Endothelial cell of umbilical vein (primary cell): ENCODE measurements around the gene GGT7. TPM values are rescaled to one million over a fixed set of nuclear protein-coding genes. Genes with fewer than 3 reads are reported as not detected.

ENCODE experiments used
- BruUV-seq: library from RNA; stranded (reverse); fragments of 400-500 nt; replicated peaks from 2 replicates; lab custom pipeline; 2021; lab: Mats Ljungman, UMichigan
- CTCF ChIA-PET: fragments of 300-600, 350-600 bp; sonication (Branson Sonifier 250); formaldehyde crosslinking; loops from one replicate; lab custom pipeline; 2021; ENCODE audit warnings: antibody characterized with exemption, inconsistent platforms; lab: Charles Lee
- POLR2A ChIA-PET: fragments of 300-600, 350-600 bp; sonication (Branson Sonifier 250); formaldehyde crosslinking; loops from one replicate; lab custom pipeline; 2021; ENCODE audit warnings: antibody characterized with exemption, inconsistent platforms; lab: Charles Lee
- DNase-seq: peaks from one replicate; pipeline ENCODE4 v3.0.0-alpha.2; 2011; ENCODE audit warnings: low read depth, low spot score
- FAIRE-seq: peaks from 2 replicates; lab custom pipeline; 2011; peaks lifted over from hg19 to GRCh38; lab: Jason Lieb, UNC
- H2AFZ ChIP-seq: 2 replicates; pipeline ENCODE4 v1.6.0; 2012; ENCODE audit warnings: low read depth, low read length, control low read depth, inconsistent platforms
- H3K27ac ChIP-seq: 2 replicates; pipeline ENCODE4 v1.5.1; 2011; ENCODE audit warnings: low read depth, mild to moderate bottlenecking, control low read depth, low read length, moderate library complexity; ENCODE audit not compliant: insufficient read depth
- H3K27me3 ChIP-seq, 2 experiments: 2 replicates each; pipeline versions ENCODE4 v1.6.0 to v1.6.1; 2011; ENCODE audit warnings: low read length in 2 of 2, mixed read lengths in 1 of 2; ENCODE audit not compliant: control insufficient read depth in 2 of 2, insufficient read depth in 2 of 2
- H3K36me3 ChIP-seq, 2 experiments: 2 replicates in 1 of 2; 3 replicates in 1 of 2; pipeline ENCODE4 v1.5.1; 2011; ENCODE audit warnings: low read length in 2 of 2, mild to moderate bottlenecking in 1 of 2, moderate library complexity in 1 of 2; ENCODE audit not compliant: control insufficient read depth in 2 of 2, insufficient read depth in 2 of 2; ENCODE audit errors: extremely low read depth in 1 of 2
- H3K4me1 ChIP-seq: 3 replicates; pipeline ENCODE4 v1.5.1; 2011; ENCODE audit warnings: mild to moderate bottlenecking, low read length; ENCODE audit not compliant: control insufficient read depth, insufficient read depth; ENCODE audit errors: extremely low read depth
- H3K4me2 ChIP-seq: 2 replicates; pipeline ENCODE4 v1.6.1; 2011; ENCODE audit warnings: low read length, control low read depth, mixed read lengths; ENCODE audit not compliant: insufficient read depth
- H3K4me3 ChIP-seq, 3 experiments: fragments of 200-600 bp in 1 of 3; sonication (generic), shearing (Covaris generic) in 1 of 3; replicated peaks in 1 of 3; 2 replicates each; pipeline ENCODE4 v1.5.1; 2011 to 2016; ENCODE audit warnings: control low read depth in 3 of 3, low read length in 3 of 3, mild to moderate bottlenecking in 2 of 3, inconsistent platforms in 1 of 3, low read depth in 1 of 3, moderate library complexity in 1 of 3; ENCODE audit not compliant: insufficient read depth in 1 of 3
- H3K79me2 ChIP-seq: 2 replicates; pipeline ENCODE4 v1.6.0; 2012; ENCODE audit warnings: low read length, inconsistent platforms; ENCODE audit not compliant: control insufficient read depth, insufficient read depth
- H3K9ac ChIP-seq: replicated peaks from 2 replicates; pipeline ENCODE3; 2011; ENCODE audit warnings: low read length, control low read depth; ENCODE audit not compliant: insufficient read depth; ENCODE audit errors: extremely low read depth
- H3K9me1 ChIP-seq: replicated peaks from 3 replicates; pipeline ENCODE4 v1.6.0; 2011; ENCODE audit warnings: mild to moderate bottlenecking, low read length; ENCODE audit not compliant: control insufficient read depth, insufficient read depth; ENCODE audit errors: extremely low read depth
- H3K9me3 ChIP-seq: replicated peaks from 2 replicates; pipeline ENCODE4 v1.5.1; 2012; ENCODE audit warnings: low read length, inconsistent platforms; ENCODE audit not compliant: control insufficient read depth, insufficient read depth
- H4K20me1 ChIP-seq: replicated peaks from 2 replicates; pipeline ENCODE3; 2011; ENCODE audit warnings: mild to moderate bottlenecking, low read length; ENCODE audit not compliant: control insufficient read depth, insufficient read depth; ENCODE audit errors: extremely low read depth
- CTCF ChIP-seq, 2 donors: IDR thresholded peaks; 1 replicate in 1 of 2; 2 replicates in 1 of 2; pipeline ENCODE4 v1.5.1; 2011; ENCODE audit warnings: low read length in 2 of 2, mild to moderate bottlenecking in 2 of 2, moderate library complexity in 2 of 2, control low read depth in 1 of 2, inconsistent platforms in 1 of 2, low read depth in 1 of 2; ENCODE audit not compliant: insufficient read depth in 1 of 2; ENCODE audit errors: extremely low read depth in 1 of 2
- EZH2 ChIP-seq: IDR thresholded peaks from 2 replicates; pipeline ENCODE4 v1.6.1; 2012; ENCODE audit warnings: borderline replicate concordance, low read depth, mild to moderate bottlenecking, moderate library complexity, low read length, inconsistent platforms; ENCODE audit not compliant: severe bottlenecking
- FOS ChIP-seq: IDR thresholded peaks from 2 replicates; pipeline ENCODE4 v1.6.1; 2011; ENCODE audit warnings: mild to moderate bottlenecking, low read length, moderate library complexity, borderline replicate concordance; ENCODE audit not compliant: insufficient read depth
- GATA2 ChIP-seq: IDR thresholded peaks from 2 replicates; pipeline ENCODE4 v1.7.0; 2011; ENCODE audit warnings: low read depth, mild to moderate bottlenecking, moderate library complexity, mixed read lengths, low read length; ENCODE audit not compliant: insufficient read length, insufficient read depth
- JUN ChIP-seq: IDR thresholded peaks from 2 replicates; pipeline ENCODE4 v1.6.1; 2011; ENCODE audit warnings: borderline replicate concordance, low read depth; ENCODE audit not compliant: insufficient read length, insufficient read depth
- MAX ChIP-seq: IDR thresholded peaks from 2 replicates; pipeline ENCODE4 v1.6.1; 2011; ENCODE audit not compliant: insufficient read depth, insufficient read length
- MYC ChIP-seq: IDR thresholded peaks from one replicate; pipeline ENCODE4 v1.6.1; 2011; ENCODE audit warnings: mild to moderate bottlenecking, low read depth, low read length
- POLR2A ChIP-seq: IDR thresholded peaks from 2 replicates; pipeline ENCODE4 v1.6.1; 2012; ENCODE audit warnings: low read depth, mild to moderate bottlenecking, control low read depth, low read length
- POLR2AphosphoS5 ChIP-seq: IDR thresholded peaks from 2 replicates; pipeline ENCODE4 v1.6.1; 2012; ENCODE audit warnings: low read depth, mild to moderate bottlenecking, control low read depth, low read length, moderate library complexity; ENCODE audit not compliant: insufficient read depth
- dilution Hi-C: fragments of 300-500 bp; cut with MboI; formaldehyde crosslinking; loops from one replicate; pipeline ENCODE4 v1.15.0; 2019; ENCODE audit warnings: low sequenced_read_pairs; ENCODE audit not compliant: extremely low pct_ligation_motif_present
- intact Hi-C: fragments of 100-400 bp; cut with micrococcal nuclease; formaldehyde crosslinking; loops from one replicate; pipeline ENCODE4 v1.10.0; 2022
- polyA plus RNA-seq, 4 experiments: library from polyadenylated mRNA; depleted of rRNA in 3 of 4; stranded (reverse) in 3 of 4; unstranded in 1 of 4; fragments of >200 nt; gene quantifications; 2 replicates each; pipeline versions ENCODE4 v1.2.1 to v1.2.3, GENCODE V29; 2011 to 2012; ENCODE audit warnings: missing spikeins in 1 of 4
- total RNA-seq: library from RNA; stranded (reverse); gene quantifications from 2 replicates; pipeline ENCODE4 v1.2.3, GENCODE V29; 2021

Gene GGT7
- total and polyA plus RNA-seq, 2 donors (not counting 3 experiments of a cell fraction or from before 2014, with no cell fraction given) = 4.1 to 5.0 TPM

- CTCF ChIA-PET = no interaction called here
Observed at GRCh38 chr20:34859826-34860545, 12.7 kb downstream of the GGT7 start.

More at GRCh38 chr20:34859826-34860545, 12.7 kb downstream of the GGT7 start:
- Histone ChIP-seq H3K4me2 (no peak overlapping the region), H3K27me3 (no peaks in the 10 kb centered on the region), H3K36me3 (no peaks in the 10 kb centered on the region), H3K4me3 (no peak overlapping the region), H3K9me1 (no peaks in the 10 kb centered on the region), H4K20me1 (no peaks in the 10 kb centered on the region), H3K9me3 (no peaks in the 10 kb centered on the region), H3K4me1 (no peaks in the 10 kb centered on the region), H3K27ac (no peak overlapping the region), H3K79me2 (no peaks in the 10 kb centered on the region), H2AFZ (no peak overlapping the region), H3K9ac (no peak overlapping the region)
- DNase-seq (no peak), FAIRE-seq (no peak)
- intact Hi-C loops = no loop called here
- TF ChIP-seq GATA2 = no peak
- TF ChIP-seq POLR2AphosphoS5 = no peak
- TF ChIP-seq CTCF (IDR thresholded peaks at IDR 0.05; ENCODE audit: extremely low read depth in 1 of 2, insufficient read depth in 1 of 2, low read depth in 1 of 2, low read length in 2 of 2) = no peak
- no peak for TF ChIP-seq MYC
- no peak for TF ChIP-seq FOS
- TF ChIP-seq EZH2 = no peak
- no peak for TF ChIP-seq MAX
- no peak for TF ChIP-seq JUN
- no peak for TF ChIP-seq POLR2A
- no TSS peak for BruUV-seq
- dilution Hi-C loops = no loop called here
- POLR2A ChIA-PET = no interaction called here
